ENCODE measurements around the gene BMPR1B.

BMPR1B gene

GRCh38 chr4:94849901-94850300 lies 92.1 kb downstream of the BMPR1B start:
- peaks cover 0 to 3% (median 0%) of the 10 kb centered on the region in 5 donors for H3K4me1 ChIP-seq (ENCODE audit: control insufficient read depth in 5 of 5, insufficient read depth in 5 of 5, low read length in 5 of 5)
- H3K9me3 ChIP-seq (ENCODE audit: control insufficient read depth in 5 of 5, low read length in 5 of 5) = peaks cover 0 to 6% (median 0%) of the 10 kb centered on the region in 5 donors
- no peaks in the 10 kb centered on the region for H3K27me3 ChIP-seq (ENCODE audit: control insufficient read depth in 5 of 5, insufficient read depth in 4 of 5, low read length in 5 of 5)
- no peaks in the 10 kb centered on the region for H3K36me3 ChIP-seq (ENCODE audit: control insufficient read depth in 5 of 5, insufficient read depth in 5 of 5, low read length in 5 of 5)
- H3K27ac ChIP-seq (ENCODE audit: low read depth, low read length) = no peak overlapping the region
- no peak overlapping the region for H3K9ac ChIP-seq (ENCODE audit: low read length in 5 of 5)
- no peak overlapping the region for H3K4me3 ChIP-seq (ENCODE audit: low read depth in 1 of 5, low read length in 5 of 5)

GRCh38 chr4:94852616-94853015 lies 94.9 kb downstream of the BMPR1B start:
- Histone ChIP-seq H3K4me1 (ENCODE audit: control insufficient read depth in 5 of 5, insufficient read depth in 5 of 5, low read length in 5 of 5) (peaks cover 0 to 3% (median 0%) of the 10 kb centered on the region in 5 donors), H3K27ac (ENCODE audit: low read depth, low read length) (no peak overlapping the region), H3K27me3 (ENCODE audit: control insufficient read depth in 5 of 5, insufficient read depth in 4 of 5, low read length in 5 of 5) (no peaks in the 10 kb centered on the region), H3K36me3 (ENCODE audit: control insufficient read depth in 5 of 5, insufficient read depth in 5 of 5, low read length in 5 of 5) (no peaks in the 10 kb centered on the region), H3K9ac (ENCODE audit: low read length in 5 of 5) (no peak overlapping the region), H3K4me3 (ENCODE audit: low read depth in 1 of 5, low read length in 5 of 5) (no peak overlapping the region), H3K9me3 (ENCODE audit: control insufficient read depth in 5 of 5, low read length in 5 of 5) (no peaks in the 10 kb centered on the region)

GRCh38 chr4:94856030-94856429 lies 98.3 kb downstream of the BMPR1B start:
- H3K27me3 ChIP-seq (ENCODE audit: control insufficient read depth in 5 of 5, insufficient read depth in 4 of 5, low read length in 5 of 5) = no peaks in the 10 kb centered on the region
- H3K4me3 ChIP-seq (ENCODE audit: low read depth in 1 of 5, low read length in 5 of 5) = no peak overlapping the region
- H3K27ac ChIP-seq (ENCODE audit: low read depth, low read length) = no peak overlapping the region
- no peaks in the 10 kb centered on the region for H3K9me3 ChIP-seq (ENCODE audit: control insufficient read depth in 5 of 5, low read length in 5 of 5)
- H3K4me1 ChIP-seq (ENCODE audit: control insufficient read depth in 5 of 5, insufficient read depth in 5 of 5, low read length in 5 of 5) = peaks cover 0 to 3% (median 0%) of the 10 kb centered on the region in 5 donors
- H3K9ac ChIP-seq (ENCODE audit: low read length in 5 of 5) = no peak overlapping the region
- H3K36me3 ChIP-seq (ENCODE audit: control insufficient read depth in 5 of 5, insufficient read depth in 5 of 5, low read length in 5 of 5) = no peaks in the 10 kb centered on the region

- H3K4me3 ChIP-seq (ENCODE audit: low read depth in 1 of 5, low read length in 5 of 5) = no peak overlapping the region
- H3K9ac ChIP-seq (ENCODE audit: low read length in 5 of 5) = no peak overlapping the region
- no peak overlapping the region for H3K27ac ChIP-seq (ENCODE audit: low read depth, low read length)
- H3K4me1 ChIP-seq (ENCODE audit: control insufficient read depth in 5 of 5, insufficient read depth in 5 of 5, low read length in 5 of 5) = no peaks in the 10 kb centered on the region
- H3K9me3 ChIP-seq (ENCODE audit: control insufficient read depth in 5 of 5, low read length in 5 of 5) = no peaks in the 10 kb centered on the region
- H3K27me3 ChIP-seq (ENCODE audit: control insufficient read depth in 5 of 5, insufficient read depth in 4 of 5, low read length in 5 of 5) = no peaks in the 10 kb centered on the region
- H3K36me3 ChIP-seq (ENCODE audit: control insufficient read depth in 5 of 5, insufficient read depth in 5 of 5, low read length in 5 of 5) = no peaks in the 10 kb centered on the region
These were observed 112.4 kb downstream of the BMPR1B start for GRCh38 chr4:94870146-94870545.

- Histone ChIP-seq H3K4me1 (ENCODE audit: control insufficient read depth in 5 of 5, insufficient read depth in 5 of 5, low read length in 5 of 5) (no peaks in the 10 kb centered on the region), H3K27me3 (ENCODE audit: control insufficient read depth in 5 of 5, insufficient read depth in 4 of 5, low read length in 5 of 5) (no peaks in the 10 kb centered on the region), H3K4me3 (ENCODE audit: low read depth in 1 of 5, low read length in 5 of 5) (no peak overlapping the region), H3K27ac (ENCODE audit: low read depth, low read length) (no peak overlapping the region), H3K36me3 (ENCODE audit: control insufficient read depth in 5 of 5, insufficient read depth in 5 of 5, low read length in 5 of 5) (no peaks in the 10 kb centered on the region), H3K9ac (ENCODE audit: low read length in 5 of 5) (no peak overlapping the region), H3K9me3 (ENCODE audit: control insufficient read depth in 5 of 5, low read length in 5 of 5) (no peaks in the 10 kb centered on the region)
These were observed 114.0 kb downstream of the BMPR1B start for GRCh38 chr4:94871644-94872305.

GRCh38 chr4:94877973-94878372 lies 120.2 kb downstream of the BMPR1B start:
- Histone ChIP-seq H3K4me3 (ENCODE audit: low read depth in 1 of 5, low read length in 5 of 5) (no peak overlapping the region), H3K36me3 (ENCODE audit: control insufficient read depth in 5 of 5, insufficient read depth in 5 of 5, low read length in 5 of 5) (no peaks in the 10 kb centered on the region), H3K9ac (ENCODE audit: low read length in 5 of 5) (no peak overlapping the region), H3K9me3 (ENCODE audit: control insufficient read depth in 5 of 5, low read length in 5 of 5) (no peaks in the 10 kb centered on the region), H3K27ac (ENCODE audit: low read depth, low read length) (no peak overlapping the region), H3K4me1 (ENCODE audit: control insufficient read depth in 5 of 5, insufficient read depth in 5 of 5, low read length in 5 of 5) (no peaks in the 10 kb centered on the region), H3K27me3 (ENCODE audit: control insufficient read depth in 5 of 5, insufficient read depth in 4 of 5, low read length in 5 of 5) (no peaks in the 10 kb centered on the region)

- Histone ChIP-seq H3K4me1 (ENCODE audit: control insufficient read depth in 5 of 5, insufficient read depth in 5 of 5, low read length in 5 of 5) (no peaks in the 10 kb centered on the region), H3K9me3 (ENCODE audit: control insufficient read depth in 5 of 5, low read length in 5 of 5) (no peaks in the 10 kb centered on the region), H3K36me3 (ENCODE audit: control insufficient read depth in 5 of 5, insufficient read depth in 5 of 5, low read length in 5 of 5) (no peaks in the 10 kb centered on the region), H3K27me3 (ENCODE audit: control insufficient read depth in 5 of 5, insufficient read depth in 4 of 5, low read length in 5 of 5) (no peaks in the 10 kb centered on the region), H3K4me3 (ENCODE audit: low read depth in 1 of 5, low read length in 5 of 5) (no peak overlapping the region), H3K27ac (ENCODE audit: low read depth, low read length) (no peak overlapping the region), H3K9ac (ENCODE audit: low read length in 5 of 5) (no peak overlapping the region)
These were observed 123.2 kb downstream of the BMPR1B start for GRCh38 chr4:94880956-94881355.

- H3K9me3 ChIP-seq (ENCODE audit: control insufficient read depth in 5 of 5, low read length in 5 of 5) = no peaks in the 10 kb centered on the region
- no peaks in the 10 kb centered on the region for H3K36me3 ChIP-seq (ENCODE audit: control insufficient read depth in 5 of 5, insufficient read depth in 5 of 5, low read length in 5 of 5)
- H3K27ac ChIP-seq (ENCODE audit: low read depth, low read length) = no peak overlapping the region
- no peaks in the 10 kb centered on the region for H3K27me3 ChIP-seq (ENCODE audit: control insufficient read depth in 5 of 5, insufficient read depth in 4 of 5, low read length in 5 of 5)
- H3K9ac ChIP-seq (ENCODE audit: low read length in 5 of 5) = no peak overlapping the region
- H3K4me3 ChIP-seq (ENCODE audit: low read depth in 1 of 5, low read length in 5 of 5) = no peak overlapping the region
- no peaks in the 10 kb centered on the region for H3K4me1 ChIP-seq (ENCODE audit: control insufficient read depth in 5 of 5, insufficient read depth in 5 of 5, low read length in 5 of 5)
These were observed 125.0 kb downstream of the BMPR1B start for GRCh38 chr4:94882756-94883155.

GRCh38 chr4:94887027-94887426 lies 129.3 kb downstream of the BMPR1B start:
- H3K4me3 ChIP-seq (ENCODE audit: low read depth in 1 of 5, low read length in 5 of 5) = no peak overlapping the region
- H3K27ac ChIP-seq (ENCODE audit: low read depth, low read length) = no peak overlapping the region
- H3K9me3 ChIP-seq (ENCODE audit: control insufficient read depth in 5 of 5, low read length in 5 of 5) = peaks cover 0 to 7% (median 5%) of the 10 kb centered on the region in 5 donors
- H3K4me1 ChIP-seq (ENCODE audit: control insufficient read depth in 5 of 5, insufficient read depth in 5 of 5, low read length in 5 of 5) = no peaks in the 10 kb centered on the region
- H3K27me3 ChIP-seq (ENCODE audit: control insufficient read depth in 5 of 5, insufficient read depth in 4 of 5, low read length in 5 of 5) = no peaks in the 10 kb centered on the region
- no peak overlapping the region for H3K9ac ChIP-seq (ENCODE audit: low read length in 5 of 5)
- H3K36me3 ChIP-seq (ENCODE audit: control insufficient read depth in 5 of 5, insufficient read depth in 5 of 5, low read length in 5 of 5) = no peaks in the 10 kb centered on the region

- no peak overlapping the region for H3K27ac ChIP-seq (ENCODE audit: low read depth, low read length)
- no peaks in the 10 kb centered on the region for H3K36me3 ChIP-seq (ENCODE audit: control insufficient read depth in 5 of 5, insufficient read depth in 5 of 5, low read length in 5 of 5)
- no peaks in the 10 kb centered on the region for H3K4me1 ChIP-seq (ENCODE audit: control insufficient read depth in 5 of 5, insufficient read depth in 5 of 5, low read length in 5 of 5)
- no peak overlapping the region for H3K4me3 ChIP-seq (ENCODE audit: low read depth in 1 of 5, low read length in 5 of 5)
- peaks cover 0 to 7% (median 5%) of the 10 kb centered on the region in 5 donors for H3K9me3 ChIP-seq (ENCODE audit: control insufficient read depth in 5 of 5, low read length in 5 of 5)
- no peak overlapping the region for H3K9ac ChIP-seq (ENCODE audit: low read length in 5 of 5)
- no peaks in the 10 kb centered on the region for H3K27me3 ChIP-seq (ENCODE audit: control insufficient read depth in 5 of 5, insufficient read depth in 4 of 5, low read length in 5 of 5)
These were observed 131.8 kb downstream of the BMPR1B start for GRCh38 chr4:94889523-94889922.
